Jurkat, Clone E6-1 (cell line): Measurements from ENCODE around the gene FRMD5.

Experiments used
- DNase-seq: peaks from one replicate; pipeline ENCODE4 v3.0.0-alpha.2; 2011; ENCODE audit warnings: low read depth, low spot score
- H3K4me3 ChIP-seq: 2 replicates; pipeline ENCODE4 v1.5.1; 2011; ENCODE audit warnings: mild to moderate bottlenecking, low read length, control low read depth, moderate library complexity

Gene FRMD5

GRCh38 chr15:44177139-44177538 lies 17.9 kb downstream of the FRMD5 start:
- no peak overlapping the region for H3K4me3 ChIP-seq
- DNase-seq = no peak

- DNase-seq = no peak
- no peak overlapping the region for H3K4me3 ChIP-seq
These were observed 21.3 kb downstream of the FRMD5 start for GRCh38 chr15:44173813-44174212.

- no peak overlapping the region for H3K4me3 ChIP-seq
- DNase-seq = no peak
These were observed 31.7 kb downstream of the FRMD5 start for GRCh38 chr15:44163370-44163769.

- H3K4me3 ChIP-seq = no peak overlapping the region
- DNase-seq = peak; percentile 9
These were observed 34.3 kb downstream of the FRMD5 start for GRCh38 chr15:44160796-44161195.

- H3K4me3 ChIP-seq = no peak overlapping the region
- DNase-seq = no peak
These were observed 35.6 kb downstream of the FRMD5 start for GRCh38 chr15:44159492-44159891.

GRCh38 chr15:44158111-44158510 lies 37.0 kb downstream of the FRMD5 start:
- H3K4me3 ChIP-seq = no peak overlapping the region

GRCh38 chr15:44157679-44158078 lies 37.4 kb downstream of the FRMD5 start:
- no peak overlapping the region for H3K4me3 ChIP-seq
- no peak for DNase-seq

More at GRCh38 chr15:44158111-44158510, 37.0 kb downstream of the FRMD5 start:
- no peak for DNase-seq

GRCh38 chr15:44153352-44153751 lies 41.7 kb downstream of the FRMD5 start:
- no peak for DNase-seq
- no peak overlapping the region for H3K4me3 ChIP-seq

GRCh38 chr15:44149224-44149623 lies 45.8 kb downstream of the FRMD5 start:
- DNase-seq = no peak
- H3K4me3 ChIP-seq = no peak overlapping the region

GRCh38 chr15:44148580-44148979 lies 46.5 kb downstream of the FRMD5 start:
- no peak overlapping the region for H3K4me3 ChIP-seq
- DNase-seq = no peak

GRCh38 chr15:44147636-44148035 lies 47.4 kb downstream of the FRMD5 start:
- H3K4me3 ChIP-seq = no peak overlapping the region
- DNase-seq = no peak

GRCh38 chr15:44145495-44145894 lies 49.6 kb downstream of the FRMD5 start:
- DNase-seq = no peak
- H3K4me3 ChIP-seq = no peak overlapping the region

GRCh38 chr15:44144992-44145391 lies 50.1 kb downstream of the FRMD5 start:
- DNase-seq = no peak
- H3K4me3 ChIP-seq = no peak overlapping the region

GRCh38 chr15:44144184-44144583 lies 50.9 kb downstream of the FRMD5 start:
- no peak overlapping the region for H3K4me3 ChIP-seq
- no peak for DNase-seq

GRCh38 chr15:44137750-44138149 lies 57.3 kb downstream of the FRMD5 start:
- no peak overlapping the region for H3K4me3 ChIP-seq
- peak; percentile 51 for DNase-seq

- H3K4me3 ChIP-seq = no peak overlapping the region
- DNase-seq = no peak
These were observed 58.0 kb downstream of the FRMD5 start for GRCh38 chr15:44136991-44137477.

- no peak for DNase-seq
- H3K4me3 ChIP-seq = no peak overlapping the region
These were observed 63.0 kb downstream of the FRMD5 start for GRCh38 chr15:44132057-44132456.

- DNase-seq = no peak
- H3K4me3 ChIP-seq = no peak overlapping the region
These were observed 64.3 kb downstream of the FRMD5 start for GRCh38 chr15:44130778-44131177.

GRCh38 chr15:44129911-44130310 lies 65.2 kb downstream of the FRMD5 start:
- no peak overlapping the region for H3K4me3 ChIP-seq
- DNase-seq = no peak

- no peak overlapping the region for H3K4me3 ChIP-seq
- no peak for DNase-seq
These were observed 66.6 kb downstream of the FRMD5 start for GRCh38 chr15:44128443-44128842.

- no peak for DNase-seq
- H3K4me3 ChIP-seq = no peak overlapping the region
These were observed 69.2 kb downstream of the FRMD5 start for GRCh38 chr15:44125879-44126278.
